Fibroblast of the conjunctiva (primary cell): ENCODE data around the gene TERT.

Experiments used
- DNase-seq: peaks from one replicate; pipeline ENCODE4 v3.0.0-alpha.2; 2010; ENCODE audit warnings: low read depth

Gene TERT

GRCh38 chr5:1206521-1207412 is 88.1 kb downstream of the TERT start:
- no peak for DNase-seq

GRCh38 chr5:1205255-1206180 is 89.3 kb downstream of the TERT start:
- DNase-seq = no peak

GRCh38 chr5:1204693-1205242 is 90.1 kb downstream of the TERT start:
- no peak for DNase-seq

DNA sequence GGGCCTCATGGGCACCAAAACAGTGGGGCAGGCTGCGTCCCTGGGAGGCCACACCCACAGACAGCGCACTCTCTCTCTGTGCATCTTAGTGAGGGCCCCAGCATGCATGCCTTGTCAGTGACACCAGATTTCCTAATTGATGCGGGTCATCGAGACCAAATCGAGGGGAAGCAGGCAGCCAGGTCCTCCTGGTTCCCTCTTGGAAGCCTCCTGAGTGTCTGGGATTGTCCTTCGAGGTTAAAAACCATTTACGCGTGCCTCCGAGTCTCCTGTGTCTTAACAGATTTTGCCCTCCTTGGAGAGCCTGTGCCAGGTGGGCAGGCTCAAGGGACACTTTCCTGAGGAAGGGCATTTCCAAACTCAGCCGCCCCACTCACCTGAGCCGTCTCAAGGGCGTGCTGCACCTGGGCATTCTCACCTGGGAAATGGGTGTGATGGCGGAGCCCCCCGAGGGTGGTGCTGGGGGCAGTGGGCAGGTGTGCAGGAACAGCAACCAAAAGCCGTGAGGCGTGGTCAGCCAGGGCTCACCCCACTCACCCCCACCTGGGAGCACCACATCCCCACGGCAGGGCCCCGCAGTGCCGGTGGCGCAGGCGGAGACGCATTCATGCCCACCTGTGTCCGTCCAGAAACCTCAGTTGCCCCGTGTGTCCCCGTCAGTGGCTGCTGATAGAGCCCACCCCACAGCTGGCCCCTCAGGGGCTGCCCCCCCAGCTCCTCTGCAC is 90.7 kb downstream of the TERT start:
- no peak for DNase-seq

GRCh38 chr5:1203311-1203967 is 91.4 kb downstream of the TERT start:
- no peak for DNase-seq
